Colonic mucosa (tissue), 4 donors: ENCODE data around the gene AP2A2. TPM values are rescaled to one million over a fixed set of nuclear protein-coding genes. Genes with fewer than 3 reads are reported as not detected.

ENCODE experiments used
- DNase-seq: peaks from one replicate; pipeline ENCODE4 v3.0.0-alpha.2; 2020
- H3K27ac ChIP-seq: fragments of 200-600 bp; one replicate; pipeline ENCODE4 v1.8.0; 2021
- H3K27me3 ChIP-seq: fragments of 200-600 bp; one replicate; pipeline ENCODE4 v1.8.0; 2021
- H3K36me3 ChIP-seq: fragments of 200-600 bp; one replicate; pipeline ENCODE4 v1.8.0; 2021
- H3K4me1 ChIP-seq: fragments of 200-600 bp; one replicate; pipeline ENCODE4 v1.8.0; 2021; ENCODE audit warnings: mild to moderate bottlenecking
- H3K4me3 ChIP-seq: fragments of 200-600 bp; one replicate; pipeline ENCODE4 v1.8.0; 2021
- H3K9ac ChIP-seq, 2 donors: one replicate each; pipeline ENCODE4 v1.7.0; 2013; ENCODE audit warnings: control low read depth in 2 of 2, low read depth in 2 of 2, low read length in 2 of 2
- H3K9me3 ChIP-seq: fragments of 200-600 bp; one replicate; pipeline ENCODE4 v1.8.0; 2021
- CTCF ChIP-seq: fragments of 200-600 bp; IDR thresholded peaks from one replicate; pipeline ENCODE4 v1.8.0; 2022; ENCODE audit warnings: antibody characterized with exemption, mild to moderate bottlenecking
- intact Hi-C: fragments of 100-400 bp; cut with DNase I; formaldehyde crosslinking; loops from one replicate; pipeline ENCODE4 v1.14.1; 2022
- total RNA-seq, 2 donors: library from RNA; stranded (reverse); fragmentation: NEBNext Ultra II Directional in 1 of 2; extraction: Animal tissue kit (Norgen Biotek cat#: 25700) in 1 of 2; gene quantifications; one replicate each; pipeline ENCODE4 v1.2.1, GENCODE V29; 2021
- donor health status: healthy.
- donor health status: DM: no; HTN: no; CAD: no.
- donor health status: DM: no; HTN: no; CAD: no.

The AP2A2 gene
- total RNA-seq, 2 donors from 2014 or later = 69.4 to 72.5 TPM

- intact Hi-C loops = no loop called here
- Histone ChIP-seq H3K9ac (no peak overlapping the region), H3K9me3 (no peaks in the 10 kb centered on the region), H3K36me3 (no peaks in the 10 kb centered on the region), H3K27ac (no peak overlapping the region), H3K4me1 (peaks cover 5% of the 10 kb centered on the region), H3K4me3 (no peak overlapping the region), H3K27me3 (no peaks in the 10 kb centered on the region)
- TF ChIP-seq CTCF = no peak
- no peak for DNase-seq
Measured at GRCh38 chr11:1057806-1058205, 132.1 kb downstream of the AP2A2 start.

- H3K9ac ChIP-seq = no peak overlapping the region
Measured at GRCh38 chr11:1059759-1060158, 134.1 kb downstream of the AP2A2 start.

GRCh38 chr11:1060410-1060809, 134.7 kb downstream of the AP2A2 start:
- intact Hi-C loops = no loop called here
- Histone ChIP-seq H3K4me1 (peaks cover 5% of the 10 kb centered on the region), H3K9me3 (no peaks in the 10 kb centered on the region), H3K9ac (peak overlapping the region; percentile 58 to 74), H3K27me3 (no peaks in the 10 kb centered on the region), H3K4me3 (no peak overlapping the region), H3K27ac (peak overlapping the region; percentile 70), H3K36me3 (no peaks in the 10 kb centered on the region)
- TF ChIP-seq CTCF = no peak
- DNase-seq = no peak

More at GRCh38 chr11:1059759-1060158, 134.1 kb downstream of the AP2A2 start:
- TF ChIP-seq CTCF = no peak
- H3K9me3 ChIP-seq = no peaks in the 10 kb centered on the region
- intact Hi-C loops = no loop called here
- no peaks in the 10 kb centered on the region for H3K27me3 ChIP-seq
- H3K27ac ChIP-seq = peak overlapping the region; percentile 70
- no peak overlapping the region for H3K4me3 ChIP-seq
- no peak for DNase-seq
- H3K4me1 ChIP-seq = peaks cover 5% of the 10 kb centered on the region
- no peaks in the 10 kb centered on the region for H3K36me3 ChIP-seq

- Histone ChIP-seq H3K4me1 (peaks cover 5% of the 10 kb centered on the region), H3K36me3 (no peaks in the 10 kb centered on the region), H3K4me3 (no peak overlapping the region), H3K9ac (peak overlapping the region; percentile 58 to 74), H3K27ac (peak overlapping the region; percentile 70), H3K27me3 (no peaks in the 10 kb centered on the region), H3K9me3 (no peaks in the 10 kb centered on the region)
- intact Hi-C loops = no loop called here
- no peak for TF ChIP-seq CTCF
- peak; percentile 93 for DNase-seq
Measured at GRCh38 chr11:1060852-1061616, 135.4 kb downstream of the AP2A2 start.

Other genes with a start within 250 kb of the AP2A2 start
- 10 to 100 TPM; 21.7 to 25.8 TPM for gene DEAF1, start 230.6 kb upstream of the AP2A2 start, total RNA-seq
- gene TMEM80, start 230.1 kb upstream of the AP2A2 start, total RNA-seq = 10 to 100 TPM; 18.4 to 36.6 TPM
- gene EPS8L2, start 219.6 kb upstream of the AP2A2 start, total RNA-seq = 100 to 1,000 TPM; 192 to 254 TPM
- gene TALDO1, start 178.4 kb upstream of the AP2A2 start, total RNA-seq = 100 to 1,000 TPM; 195 to 274 TPM
- 10 to 100 TPM; 39.9 to 84.9 TPM for gene GATD1, start 148.4 kb upstream of the AP2A2 start, total RNA-seq
- gene CEND1, start 135.8 kb upstream of the AP2A2 start, total RNA-seq = under 1 TPM; 0.35 to 0.40 TPM
- 10 to 100 TPM; 31.8 to 37.7 TPM for gene SLC25A22, start 127.6 kb upstream of the AP2A2 start, total RNA-seq
- 10 to 100 TPM; 17.7 to 47.5 TPM for gene PIDD1, start 120.6 kb upstream of the AP2A2 start, total RNA-seq
- 1,000 to 10,000 TPM; 2,068 to 2,303 TPM for gene RPLP2, start 115.9 kb upstream of the AP2A2 start, total RNA-seq
- gene PNPLA2, start 107.0 kb upstream of the AP2A2 start, total RNA-seq = 100 to 1,000 TPM; 139 to 155 TPM
- 100 to 1,000 TPM in 1 of 2 donors, 10 to 100 TPM in 1; 97.3 to 108 TPM for gene CRACR2B, start 98.0 kb upstream of the AP2A2 start, total RNA-seq
- 100 to 1,000 TPM; 371 to 396 TPM for gene CD151, start 92.9 kb upstream of the AP2A2 start, total RNA-seq
- gene POLR2L, start 83.3 kb upstream of the AP2A2 start, total RNA-seq = 100 to 1,000 TPM in 1 of 2 donors, 10 to 100 TPM in 1; 77.4 to 181 TPM
- 10 to 100 TPM; 12.1 to 12.7 TPM for gene TSPAN4, start 83.0 kb upstream of the AP2A2 start, total RNA-seq
- 100 to 1,000 TPM in 1 of 2 donors, 10 to 100 TPM in 1; 46.4 to 113 TPM for gene CHID1, start 15.1 kb upstream of the AP2A2 start, total RNA-seq
- under 1 TPM in 1 of 2 donors, not detected in 1; 0.10 TPM for gene MUC6, start 110.8 kb downstream of the AP2A2 start, total RNA-seq
- 1,000 to 10,000 TPM; 1,230 to 1,438 TPM for gene MUC2, start 149.0 kb downstream of the AP2A2 start, total RNA-seq
- gene MUC5AC, start 232.1 kb downstream of the AP2A2 start, total RNA-seq = under 1 TPM; 0.03 to 0.20 TPM